Spleen (tissue), 11 donors: Measurements from ENCODE around the gene CCDC171. TPM values are rescaled to one million over a fixed set of nuclear protein-coding genes. Genes with fewer than 3 reads are reported as not detected.

ENCODE experiments used
- DNase-seq: peaks from one replicate; pipeline ENCODE4 v3.0.0-alpha.2; 2020
- H3K27ac ChIP-seq, 8 donors: fragments of 200-600 bp; sonication (generic) in 7 of 8; 1 replicate in 4 of 8; 2 replicates in 4 of 8; pipeline versions ENCODE4 v1.5.0 to v1.8.0; 2016 to 2021; ENCODE audit warnings: inconsistent platforms in 4 of 8, mild to moderate bottlenecking in 4 of 8, moderate library complexity in 1 of 8
- H3K27me3 ChIP-seq, 7 donors: fragments of 200-600 bp; sonication (generic) in 6 of 7; replicated peaks in 1 of 7; 1 replicate in 4 of 7; 2 replicates in 3 of 7; pipeline versions ENCODE4 v1.5.0 to v1.8.0; 2016 to 2021; ENCODE audit warnings: inconsistent platforms in 3 of 7, mild to moderate bottlenecking in 1 of 7
- H3K36me3 ChIP-seq, 6 donors: fragments of 200-600 bp; sonication (generic) in 5 of 6; 1 replicate in 4 of 6; 2 replicates in 2 of 6; pipeline versions ENCODE4 v1.5.0 to v1.8.0; 2016 to 2021; ENCODE audit warnings: inconsistent platforms in 2 of 6
- H3K4me1 ChIP-seq, 6 donors: fragments of 200-600 bp; sonication (generic) in 5 of 6; 1 replicate in 3 of 6; 2 replicates in 3 of 6; pipeline versions ENCODE4 v1.5.0 to v1.8.0; 2016 to 2021; ENCODE audit warnings: inconsistent platforms in 3 of 6
- H3K4me3 ChIP-seq, 8 donors: fragments of 200-600 bp; sonication (generic) in 7 of 8; 1 replicate in 4 of 8; 2 replicates in 4 of 8; pipeline versions ENCODE4 v1.5.0 to v1.8.0; 2016 to 2021; ENCODE audit warnings: inconsistent platforms in 4 of 8, mild to moderate bottlenecking in 4 of 8, moderate library complexity in 2 of 8
- H3K9me3 ChIP-seq, 8 donors: fragments of 200-600 bp; sonication (generic) in 7 of 8; 1 replicate in 4 of 8; 2 replicates in 4 of 8; pipeline versions ENCODE4 v1.5.0 to v1.8.0; 2016 to 2021; ENCODE audit warnings: inconsistent platforms in 4 of 8
- CTCF ChIP-seq, 11 experiments: fragments of 200-600 bp in 7 of 11; fragments of 450-650 bp in 4 of 11; sonication (generic) in 4 of 11; IDR thresholded peaks in 8 of 11; conservative IDR thresholded peaks in 3 of 11; 1 replicate in 7 of 11; 2 replicates in 4 of 11; pipeline versions ENCODE4 v1.4.0 to v1.8.0; 2016 to 2021; ENCODE audit warnings: antibody characterized with exemption in 11 of 11, inconsistent platforms in 4 of 11, mild to moderate bottlenecking in 1 of 11
- POLR2A ChIP-seq, 3 donors: fragments of 450-650 bp; IDR thresholded peaks; one replicate each; pipeline ENCODE4 v1.5.1; 2017; ENCODE audit warnings: antibody characterized with exemption in 3 of 3, mild to moderate bottlenecking in 1 of 3
- POLR2AphosphoS5 ChIP-seq, 3 donors: sonication (generic); formaldehyde crosslinking; IDR thresholded peaks; one replicate each; pipeline ENCODE4 v1.5.1; 2017; ENCODE audit warnings: antibody characterized with exemption in 3 of 3
- WGBS, 5 donors: extraction: QIAGEN DNeasy Blood & Tissue Kit in 3 of 5; methylation state at CpG; one replicate each; pipeline versions ENCODE4 v1.1.5 to v1.1.7; 2013 to 2018; 5-methylcytosine and 5-hydroxymethylcytosine counted together
- intact Hi-C: fragments of 100-400 bp; cut with DNase I; formaldehyde crosslinking; loops from one replicate; pipeline ENCODE4 v1.15.0; 2023; ENCODE audit warnings: low total_unique reads
- polyA plus RNA-seq, 3 donors: library from polyadenylated mRNA; stranded (reverse); fragments of 200-250 nt; gene quantifications; one replicate each; pipeline ENCODE4 v1.2.1, GENCODE V29; 2013
- total RNA-seq, 7 donors: library from RNA; depleted of rRNA in 3 of 7; stranded (reverse); fragments of >200 nt in 3 of 7; fragmentation: NEBNext Ultra II Directional in 4 of 7; extraction: Animal tissue kit (Norgen Biotek cat#: 25700) in 4 of 7; gene quantifications; one replicate each; pipeline versions ENCODE4 v1.1.0 to v1.2.1, GENCODE V29; 2016 to 2021
- donor health status: healthy with polysubstance abuse.
- donor health status: DM: no; HTN: no; CAD: no; lungs with moderate emphysema.
- donor health status: DM: no; HTN: no; CAD: no.
- donor health status: Bipolar disorder and iron deficiency.
- donor health status: healthy.
- donor health status: DM: no; HTN: no; CAD: no.
- donor health status: DM: yes; HTN: yes; CAD: no.

The CCDC171 gene
- total and polyA plus RNA-seq, 10 donors, result 0.38 to 4.0 (median 2.0) TPM

GRCh38 chr9:15725953-15726352, 173.1 kb downstream of the CCDC171 start:
- no peak for DNase-seq

DNA sequence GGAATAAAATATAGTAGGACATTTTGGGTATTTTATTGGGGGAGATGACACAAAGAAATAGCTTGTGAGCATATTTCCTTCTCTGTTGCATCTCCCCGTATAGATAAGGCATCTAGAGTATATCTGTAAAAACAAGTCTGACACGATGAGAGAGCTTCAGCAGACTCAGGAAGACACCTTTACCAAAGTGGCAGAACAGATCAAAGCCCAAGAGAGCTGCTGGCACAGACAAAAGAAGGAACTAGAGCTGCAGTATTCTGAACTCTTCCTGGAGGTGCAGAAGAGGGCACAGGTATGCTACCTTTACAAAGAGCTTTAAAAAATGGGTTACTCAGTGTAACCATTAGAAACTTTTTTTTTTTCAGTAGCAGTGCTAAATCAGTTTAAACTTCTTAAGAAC, 176.7 kb downstream of the CCDC171 start:
- Histone ChIP-seq H3K4me1 (no peaks in the 10 kb centered on the region), H3K4me3 (no peak overlapping the region), H3K27ac (no peak overlapping the region), H3K27me3 (no peaks in the 10 kb centered on the region), H3K36me3 (no peaks in the 10 kb centered on the region), H3K9me3 (no peaks in the 10 kb centered on the region)
- intact Hi-C loops, result no loop called here
- DNase-seq, result no peak
- TF ChIP-seq CTCF (IDR thresholded peaks at IDR 0.05 in 8 of 11, conservative IDR thresholded peaks at IDR 0.05 in 3 of 11) (no peak), POLR2A (IDR thresholded peaks at IDR 0.05) (no peak), POLR2AphosphoS5 (IDR thresholded peaks at IDR 0.05) (no peak)
- 69 to 84% (median 71%) methylated on average over 2 of the region's 2 CpGs for WGBS, 5 donors

More at GRCh38 chr9:15725953-15726352, 173.1 kb downstream of the CCDC171 start:
- no peak overlapping the region for H3K4me3 ChIP-seq
- WGBS, 5 donors, result 95 to 100% (median 97%) methylated on average over 1 of the region's 1 CpG
- no peaks in the 10 kb centered on the region for H3K36me3 ChIP-seq
- H3K27ac ChIP-seq, result no peak overlapping the region
- TF ChIP-seq POLR2A (IDR thresholded peaks at IDR 0.05), result no peak
- TF ChIP-seq CTCF (IDR thresholded peaks at IDR 0.05 in 8 of 11, conservative IDR thresholded peaks at IDR 0.05 in 3 of 11), result no peak
- no peak for TF ChIP-seq POLR2AphosphoS5 (IDR thresholded peaks at IDR 0.05)
- H3K27me3 ChIP-seq, result no peaks in the 10 kb centered on the region
- intact Hi-C loops, result no loop called here
- H3K9me3 ChIP-seq, result no peaks in the 10 kb centered on the region
- no peaks in the 10 kb centered on the region for H3K4me1 ChIP-seq

DNA sequence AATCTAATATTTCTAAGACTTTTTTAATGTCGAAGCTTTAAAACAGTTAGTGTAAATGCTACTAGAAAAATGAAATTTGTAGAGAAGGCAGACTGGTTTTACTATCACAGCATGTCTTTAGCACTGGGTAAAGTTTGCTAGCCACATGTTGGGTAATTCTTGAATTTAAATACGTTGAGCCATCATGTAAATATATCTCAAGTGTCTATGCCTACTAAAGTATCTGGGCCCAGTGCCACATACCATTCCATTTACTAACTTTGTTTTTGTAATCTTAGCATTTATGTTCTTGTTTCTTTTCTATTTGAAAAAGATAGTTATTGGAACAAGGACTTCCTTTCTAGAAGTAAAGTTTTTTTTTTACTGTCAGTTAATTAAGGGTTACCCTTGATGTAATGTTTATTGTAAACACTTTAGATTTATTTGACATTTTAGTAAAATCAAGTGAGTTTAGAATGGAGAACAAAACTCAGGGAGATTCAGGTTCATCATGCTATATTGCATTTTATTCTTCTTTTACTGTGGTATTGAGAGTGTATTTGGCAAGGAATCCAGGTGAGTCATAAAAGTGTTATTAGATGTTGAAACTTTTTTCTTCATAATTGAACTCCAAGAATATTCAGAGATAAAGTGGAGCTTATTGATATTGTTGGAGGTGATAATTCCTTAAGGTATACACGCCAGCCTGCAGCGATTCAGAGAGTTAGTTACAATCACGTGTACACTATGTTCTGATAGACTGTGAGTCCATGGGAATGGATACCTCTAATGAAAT, 182.4 kb downstream of the CCDC171 start:
- DNase-seq, result no peak
- Histone ChIP-seq H3K4me3 (no peak overlapping the region), H3K27ac (no peak overlapping the region), H3K4me1 (no peaks in the 10 kb centered on the region), H3K27me3 (no peaks in the 10 kb centered on the region), H3K9me3 (no peaks in the 10 kb centered on the region), H3K36me3 (no peaks in the 10 kb centered on the region)
- intact Hi-C loops, result no loop called here
- no peak for TF ChIP-seq POLR2AphosphoS5 (IDR thresholded peaks at IDR 0.05)
- no peak for TF ChIP-seq CTCF (IDR thresholded peaks at IDR 0.05 in 8 of 11, conservative IDR thresholded peaks at IDR 0.05 in 3 of 11)
- no peak for TF ChIP-seq POLR2A (IDR thresholded peaks at IDR 0.05)
- 85 to 90% (median 88%) methylated on average over 5 of the region's 5 CpGs for WGBS, 5 donors

DNA sequence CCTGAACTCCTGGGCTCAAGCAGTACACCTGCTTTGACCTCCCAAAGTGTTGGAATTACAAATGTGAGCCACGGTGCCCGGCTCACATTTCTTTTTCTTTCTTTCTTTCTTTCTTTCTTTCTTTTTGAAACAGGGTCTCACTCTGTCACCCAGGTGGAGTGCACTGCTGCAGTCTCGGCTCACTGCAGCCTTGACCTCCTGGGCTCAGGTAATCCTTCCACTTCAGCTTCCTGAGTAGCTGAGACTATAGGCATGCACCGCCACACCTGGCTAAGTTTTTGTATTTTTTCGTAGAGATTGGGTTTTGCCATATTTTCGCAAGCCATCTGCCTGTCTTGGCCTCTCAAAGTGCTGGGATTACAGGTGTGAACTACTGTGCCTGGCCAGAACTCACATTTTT, 183.7 kb downstream of the CCDC171 start:
- no peaks in the 10 kb centered on the region for H3K27me3 ChIP-seq
- intact Hi-C loops, result no loop called here

More for the DNA sequence above, 183.7 kb downstream of the CCDC171 start:
- DNase-seq, result no peak
- Histone ChIP-seq H3K36me3 (no peaks in the 10 kb centered on the region), H3K27ac (no peak overlapping the region), H3K4me3 (no peak overlapping the region), H3K4me1 (no peaks in the 10 kb centered on the region), H3K9me3 (no peaks in the 10 kb centered on the region)
- 87 to 97% (median 91%) methylated on average over 6 of the region's 6 CpGs for WGBS, 5 donors
- no peak for TF ChIP-seq POLR2A (IDR thresholded peaks at IDR 0.05)
- TF ChIP-seq CTCF (IDR thresholded peaks at IDR 0.05 in 8 of 11, conservative IDR thresholded peaks at IDR 0.05 in 3 of 11), result no peak
- TF ChIP-seq POLR2AphosphoS5 (IDR thresholded peaks at IDR 0.05), result no peak
